Measurements from ENCODE around the gene RIMKLA.

Gene RIMKLA

DNA sequence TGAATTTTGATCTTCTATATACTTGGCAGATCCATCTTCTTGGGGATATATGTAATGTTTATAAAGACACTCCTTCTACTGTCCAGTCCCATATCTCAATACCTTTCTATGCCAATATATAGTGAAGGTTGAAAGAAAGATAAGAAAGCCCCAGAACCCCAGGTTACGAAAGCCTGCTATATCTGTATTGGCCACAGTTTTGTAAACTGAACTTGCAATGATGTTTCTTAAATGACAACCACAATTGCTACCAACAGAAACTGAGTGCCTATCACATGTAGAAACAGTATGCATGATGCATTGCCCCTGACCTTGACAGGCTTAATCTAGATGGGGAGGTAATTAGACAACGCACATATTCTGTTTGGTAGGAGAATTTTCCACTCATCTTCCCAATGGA is 7.8 kb upstream of the RIMKLA start:
- DNase-seq (ENCODE audit: low spot score) = no peak

DNA sequence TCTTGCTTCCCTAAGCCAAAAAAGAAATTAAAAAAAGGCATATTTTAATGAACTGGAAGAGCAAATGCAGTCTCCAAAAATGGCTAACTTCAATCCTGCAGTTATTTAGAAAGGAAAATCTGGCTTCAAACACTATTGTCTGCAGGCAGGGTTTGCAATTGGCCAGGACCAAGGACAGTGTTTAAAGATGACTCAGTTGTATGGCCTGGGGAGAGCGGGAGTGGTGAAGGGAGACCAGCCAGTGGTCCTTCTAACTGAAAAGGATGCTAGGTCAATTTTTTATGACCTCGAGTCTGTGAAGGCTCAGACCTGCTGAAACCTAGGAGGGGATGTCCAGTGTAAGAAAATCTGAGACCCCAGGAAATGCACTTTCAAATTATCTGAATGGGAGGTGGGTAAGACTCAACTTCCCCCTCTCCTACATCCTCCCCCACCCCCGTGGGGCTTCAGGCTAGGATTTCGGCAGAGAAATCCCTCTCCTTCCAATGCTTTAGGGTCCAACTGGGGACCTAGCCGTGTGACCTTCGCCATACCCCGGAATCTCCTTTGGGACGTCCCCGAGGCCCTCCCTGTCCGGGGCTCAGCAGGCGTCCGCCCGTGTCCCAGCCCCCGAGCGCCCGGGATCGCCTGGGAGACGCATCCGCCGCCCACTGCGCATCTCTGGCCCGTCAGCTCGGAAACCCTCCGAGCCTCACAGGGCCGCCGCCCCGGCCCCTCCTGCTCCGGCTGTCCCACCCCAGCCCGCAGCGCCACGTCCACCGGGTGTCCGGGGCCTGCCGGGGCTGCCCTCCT is 602 bp upstream of the RIMKLA start:
- DNase-seq (ENCODE audit: low spot score) = no peak

DNA sequence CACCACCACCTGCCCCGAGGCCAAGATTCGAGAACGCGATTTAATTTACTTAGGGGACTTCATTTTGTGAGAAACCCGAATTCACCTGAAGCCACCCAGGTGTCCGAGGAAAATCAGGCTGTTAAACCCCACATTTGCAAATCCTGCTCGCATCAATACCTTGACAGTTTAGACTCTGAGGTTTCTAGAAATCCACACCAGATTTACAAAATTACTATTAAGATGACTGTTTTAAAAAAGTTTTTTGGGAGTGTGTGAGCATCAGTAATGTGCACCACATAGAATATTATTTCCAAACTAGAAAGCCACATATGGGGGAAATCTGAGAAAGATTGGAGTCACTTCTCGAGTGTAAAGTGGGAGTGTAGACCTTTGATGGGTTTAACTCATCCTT is 685 bp downstream of the RIMKLA start:
- DNase-seq (ENCODE audit: low spot score) = no peak

DNA sequence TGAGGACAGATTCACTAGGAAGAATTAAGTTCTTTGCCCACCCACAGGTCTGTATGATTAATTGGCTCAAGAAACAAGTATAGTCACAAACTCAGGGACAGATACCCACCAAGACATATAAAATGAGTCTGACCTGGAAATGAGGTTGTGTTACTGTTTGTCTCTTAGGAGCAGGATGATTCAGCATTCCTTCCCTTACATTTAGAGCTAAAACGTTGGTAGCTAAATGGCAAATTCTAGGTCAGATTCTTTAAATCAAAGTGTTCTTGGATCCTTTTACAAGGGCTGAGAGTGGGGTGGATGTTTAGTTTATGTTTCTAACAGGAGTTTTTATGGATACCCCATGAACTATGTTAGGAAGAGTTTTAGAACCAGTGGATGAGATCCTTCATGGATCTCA is 4.7 kb downstream of the RIMKLA start:
- DNase-seq (ENCODE audit: low spot score) = no peak

DNA sequence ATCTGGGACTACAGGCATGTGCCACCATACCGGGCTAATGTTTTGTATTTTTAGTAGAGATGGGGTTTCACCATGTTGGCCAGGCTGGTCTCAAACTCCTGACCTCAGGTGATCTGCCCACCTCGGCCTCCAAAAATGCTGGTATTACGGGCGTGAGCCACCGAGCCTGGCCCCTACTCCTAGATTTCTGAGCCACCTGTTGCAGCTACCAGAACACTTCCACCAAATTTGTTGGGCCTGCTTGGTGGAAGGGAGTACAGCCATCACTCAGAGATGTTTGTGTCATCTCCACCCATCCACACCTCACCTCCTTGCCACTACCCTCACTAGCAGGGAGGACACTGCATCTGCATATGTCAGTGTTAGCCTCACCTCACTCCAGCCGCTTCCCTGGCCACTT is 5.5 kb downstream of the RIMKLA start:
- no peak for DNase-seq (ENCODE audit: low spot score)

DNA sequence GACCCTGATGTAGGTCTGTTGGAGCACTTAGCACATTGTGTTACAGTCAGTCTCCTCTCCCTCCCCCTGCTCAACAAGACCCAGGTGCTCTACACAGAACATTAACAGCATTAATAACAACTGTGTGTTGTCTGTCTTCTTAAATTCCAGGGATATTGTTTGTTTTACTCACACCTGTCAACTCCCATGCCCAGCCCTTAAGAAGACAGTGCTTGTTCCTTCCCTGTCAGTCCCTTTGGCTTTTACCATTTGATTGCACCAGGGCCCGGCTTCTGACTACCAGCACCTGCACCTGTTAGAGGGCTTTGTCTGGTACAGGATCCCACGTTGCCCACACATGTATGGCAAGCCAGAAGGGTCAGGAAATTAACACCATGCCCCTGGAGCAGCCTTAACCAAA is 11.7 kb downstream of the RIMKLA start:
- DNase-seq (ENCODE audit: low spot score) = no peak

DNA sequence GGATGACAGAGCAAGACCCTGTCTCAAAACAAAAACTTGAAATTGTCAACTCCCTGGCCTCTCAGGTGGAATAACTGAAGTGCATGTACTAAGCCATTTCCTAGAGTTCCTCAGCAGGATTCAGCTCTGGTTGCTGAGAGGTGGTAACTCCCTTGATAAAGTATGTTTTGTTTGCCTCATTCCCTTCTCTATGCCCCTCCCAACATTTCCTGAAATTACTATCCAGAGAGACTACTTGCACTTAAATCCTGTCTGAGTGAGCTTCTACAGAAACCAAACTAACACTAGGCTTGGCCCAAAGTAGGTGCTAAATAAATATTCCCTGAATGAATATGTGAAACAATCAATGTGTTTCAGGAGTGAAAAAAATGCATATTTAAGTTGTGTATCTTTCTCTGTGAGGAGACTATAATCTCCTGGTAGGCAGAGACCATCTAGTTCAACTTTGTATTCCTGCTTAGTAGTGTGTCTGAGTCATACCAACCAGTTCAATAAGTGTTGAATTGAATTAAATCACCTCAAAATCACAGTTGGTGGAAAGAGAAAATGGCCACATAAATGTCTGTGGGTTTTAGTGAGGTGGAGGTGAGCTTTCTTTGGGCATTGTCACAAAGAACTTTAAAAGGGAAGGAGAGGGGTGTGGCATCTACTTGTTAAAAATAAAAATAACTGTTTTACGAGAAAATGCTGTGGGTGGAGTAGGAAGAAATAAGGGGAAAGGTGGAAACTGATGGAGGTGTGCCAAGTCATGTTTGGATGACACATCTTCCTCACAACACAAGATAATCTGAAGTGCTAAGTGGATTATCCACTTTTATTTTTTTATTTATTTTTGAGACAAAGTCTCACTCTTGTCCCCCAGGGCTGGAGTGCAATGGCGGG is 12.6 kb downstream of the RIMKLA start:
- no peak for DNase-seq (ENCODE audit: low spot score)

DNA sequence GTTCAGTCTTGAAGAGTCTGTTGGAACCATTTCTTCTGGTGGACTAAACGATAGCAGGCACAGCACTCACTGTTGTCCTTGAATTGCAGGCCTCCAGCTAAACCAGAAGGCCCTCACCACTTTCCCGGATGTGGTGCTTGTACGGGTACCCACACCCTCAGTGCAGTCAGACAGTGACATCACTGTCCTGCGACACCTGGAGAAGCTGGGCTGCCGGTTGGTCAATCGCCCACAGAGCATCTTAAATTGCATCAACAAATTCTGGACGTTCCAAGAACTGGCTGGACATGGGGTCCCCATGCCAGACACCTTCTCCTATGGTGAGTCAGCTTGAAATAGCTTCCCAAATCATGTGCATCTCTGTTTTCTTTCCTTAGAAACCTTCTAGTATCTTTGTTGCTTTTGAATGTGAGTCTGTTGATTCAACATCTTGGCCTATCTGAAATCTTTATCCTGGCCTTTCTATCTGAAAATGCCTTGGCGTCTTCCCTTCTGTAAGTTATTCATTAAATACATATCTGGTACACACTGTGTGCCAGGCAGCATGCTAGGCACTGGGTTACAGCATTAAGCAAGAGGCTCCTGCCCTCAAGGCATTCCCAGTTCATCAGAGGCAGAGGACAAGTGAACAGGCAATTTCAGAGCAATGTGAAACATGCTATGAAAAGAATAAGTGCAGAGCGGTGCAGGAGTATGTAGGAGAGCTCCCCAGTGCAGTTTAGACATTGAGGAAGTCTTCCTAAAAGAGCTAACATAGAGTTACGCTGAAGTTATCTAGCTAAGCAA is 18.9 kb downstream of the RIMKLA start:
- DNase-seq (ENCODE audit: low spot score) = no peak

DNA sequence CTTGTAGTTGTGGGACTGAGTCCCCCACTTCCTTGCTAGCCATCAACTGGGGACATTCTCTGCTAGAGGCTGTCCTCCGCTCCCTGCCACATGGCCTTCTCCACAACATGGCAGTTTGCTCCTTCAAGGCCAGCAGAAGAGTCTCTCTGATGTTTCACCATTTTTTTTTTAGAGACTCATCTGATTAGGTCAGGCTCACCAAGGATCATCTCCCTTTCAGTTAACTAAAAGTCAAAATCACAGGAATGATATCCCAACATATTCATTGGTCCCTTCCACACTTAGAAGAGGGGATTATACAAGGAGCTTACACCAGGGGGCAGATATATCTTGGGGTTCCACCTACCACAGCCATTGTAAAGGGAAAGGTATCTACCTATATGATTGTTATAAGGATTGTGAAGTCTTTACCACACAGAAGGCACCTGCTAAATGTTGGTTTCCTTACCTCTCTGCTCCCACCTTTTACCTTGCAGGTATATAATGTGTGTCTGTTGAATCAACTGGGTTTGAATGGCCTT is 23.3 kb downstream of the RIMKLA start:
- DNase-seq (ENCODE audit: low spot score) = no peak

DNA sequence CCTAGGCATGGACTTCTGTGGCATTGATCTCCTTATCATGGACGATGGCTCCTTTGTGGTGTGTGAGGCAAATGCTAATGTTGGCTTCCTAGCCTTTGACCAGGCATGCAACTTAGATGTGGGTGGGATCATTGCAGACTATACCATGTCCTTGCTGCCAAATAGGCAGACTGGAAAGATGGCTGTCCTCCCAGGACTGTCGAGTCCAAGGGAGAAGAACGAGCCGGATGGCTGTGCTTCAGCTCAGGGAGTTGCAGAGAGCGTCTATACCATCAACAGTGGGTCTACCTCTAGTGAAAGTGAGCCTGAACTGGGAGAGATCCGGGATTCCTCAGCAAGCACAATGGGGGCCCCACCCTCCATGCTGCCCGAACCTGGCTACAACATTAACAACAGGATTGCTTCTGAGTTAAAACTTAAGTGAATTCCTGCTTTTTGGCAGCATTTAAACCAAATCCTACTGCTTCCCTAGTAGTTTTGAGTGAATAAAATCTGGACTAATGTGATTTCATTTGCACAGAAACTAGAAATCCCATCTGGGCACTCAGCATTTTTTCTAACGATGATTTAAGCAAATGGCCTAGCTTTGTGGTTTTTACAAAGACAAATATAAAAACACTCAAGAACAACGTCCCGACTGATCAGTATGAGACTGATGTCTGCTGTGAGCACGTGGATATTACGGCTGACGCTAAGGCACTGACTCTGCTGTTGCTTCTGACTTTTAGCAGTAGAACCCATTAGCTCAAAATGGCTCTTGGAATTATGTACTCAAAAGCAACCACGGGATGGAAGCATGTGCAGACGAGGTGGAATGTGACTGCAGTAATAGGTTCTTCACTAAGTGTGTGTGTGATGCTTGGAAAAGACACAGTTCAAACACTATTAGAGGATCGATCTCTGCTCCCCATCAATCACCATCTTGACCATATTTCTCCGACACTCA is 34.2 kb downstream of the RIMKLA start:
- DNase-seq (ENCODE audit: low spot score) = no peak

DNA sequence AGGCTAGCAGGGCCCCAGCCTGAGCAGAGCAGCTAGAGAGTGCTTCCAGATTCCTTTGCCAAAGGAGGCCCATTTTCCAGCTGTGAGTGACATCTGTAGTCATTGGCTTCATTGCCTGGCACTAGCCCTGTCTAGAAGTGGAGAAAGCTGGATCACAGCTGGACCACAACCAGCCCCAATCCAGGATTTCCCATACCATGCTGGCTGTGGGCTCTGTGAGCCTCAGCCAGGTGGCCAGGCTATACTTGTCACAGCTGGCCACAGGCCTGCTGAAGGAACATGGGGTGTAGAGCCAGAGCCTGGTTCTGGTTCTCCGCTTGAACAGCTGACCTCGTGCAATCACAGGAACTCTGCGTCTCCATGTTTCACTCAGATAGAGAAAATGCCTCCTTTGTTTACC is 36.6 kb downstream of the RIMKLA start:
- DNase-seq (ENCODE audit: low spot score) = no peak

DNA sequence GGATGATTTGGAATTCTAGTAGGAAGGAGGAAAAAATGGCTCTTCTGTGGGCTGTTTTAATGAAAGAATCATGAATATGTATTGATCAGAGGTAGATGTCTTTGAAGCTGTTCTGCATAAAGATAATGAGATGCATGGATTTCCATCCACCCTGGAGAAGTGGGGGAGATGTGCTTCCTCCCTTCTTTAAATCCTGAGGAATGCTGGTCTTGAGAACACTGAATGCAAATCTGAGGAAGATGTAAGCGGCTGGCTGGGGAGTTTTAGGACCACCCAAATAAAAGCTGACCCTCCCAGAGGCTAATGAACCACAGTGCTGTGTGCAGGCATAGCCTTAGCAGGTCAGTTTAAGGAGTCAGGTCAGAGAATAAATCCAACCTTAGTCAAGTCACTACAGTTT is 37.9 kb downstream of the RIMKLA start:
- DNase-seq (ENCODE audit: low spot score) = no peak

DNA sequence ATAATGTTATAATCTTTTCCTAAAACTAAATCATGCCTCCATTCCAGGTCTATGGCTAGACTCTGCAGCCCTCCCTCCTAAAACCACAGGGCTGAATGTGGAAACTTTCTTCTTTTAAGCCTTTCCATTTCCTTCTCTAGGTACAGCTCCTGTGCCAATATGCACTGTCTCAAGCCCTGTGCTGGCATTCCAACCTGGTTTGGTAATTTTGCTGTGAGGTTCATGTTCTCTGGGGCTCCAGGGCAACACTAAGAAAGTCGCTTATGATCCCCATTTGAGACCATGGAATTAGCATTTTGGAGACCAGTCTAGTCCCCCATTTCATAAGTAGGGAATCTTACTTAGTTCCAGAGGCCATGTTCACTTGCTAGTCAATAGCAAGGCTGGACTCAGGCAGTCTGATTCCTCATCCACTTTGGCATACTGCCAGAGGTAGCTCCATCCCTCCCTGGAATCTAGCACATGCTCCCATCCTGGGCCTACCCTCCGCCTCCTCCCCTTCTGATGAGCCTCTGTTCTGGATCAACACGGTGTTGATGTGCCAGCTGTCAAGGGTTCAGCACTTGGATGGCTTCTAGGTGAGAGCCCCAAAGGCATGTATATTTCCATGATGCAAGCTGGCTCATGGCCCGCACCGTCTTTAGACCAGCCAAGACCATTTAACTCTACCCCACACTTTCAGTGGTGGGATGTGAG is 38.7 kb downstream of the RIMKLA start:
- DNase-seq (ENCODE audit: low spot score) = peak; percentile 48

DNA sequence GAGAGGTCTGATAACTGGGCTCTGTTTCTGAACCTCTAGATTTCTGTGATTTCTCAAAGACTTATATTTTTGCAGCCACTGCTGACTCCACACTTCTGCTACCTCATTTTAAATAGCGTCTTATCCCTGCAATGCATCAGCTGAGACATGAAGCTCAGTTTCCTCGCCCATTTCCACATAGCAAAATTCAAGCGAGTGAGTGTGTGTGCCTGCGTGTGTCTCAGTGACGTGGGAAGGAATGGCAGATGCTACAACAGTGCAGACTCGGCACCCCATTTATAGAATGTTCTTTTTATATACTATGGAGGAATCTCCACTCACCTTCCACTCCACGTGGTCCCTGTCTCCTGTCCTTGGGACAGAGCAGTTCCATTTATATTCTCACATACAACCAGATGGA is 39.5 kb downstream of the RIMKLA start:
- no peak for DNase-seq (ENCODE audit: low spot score)

DNA sequence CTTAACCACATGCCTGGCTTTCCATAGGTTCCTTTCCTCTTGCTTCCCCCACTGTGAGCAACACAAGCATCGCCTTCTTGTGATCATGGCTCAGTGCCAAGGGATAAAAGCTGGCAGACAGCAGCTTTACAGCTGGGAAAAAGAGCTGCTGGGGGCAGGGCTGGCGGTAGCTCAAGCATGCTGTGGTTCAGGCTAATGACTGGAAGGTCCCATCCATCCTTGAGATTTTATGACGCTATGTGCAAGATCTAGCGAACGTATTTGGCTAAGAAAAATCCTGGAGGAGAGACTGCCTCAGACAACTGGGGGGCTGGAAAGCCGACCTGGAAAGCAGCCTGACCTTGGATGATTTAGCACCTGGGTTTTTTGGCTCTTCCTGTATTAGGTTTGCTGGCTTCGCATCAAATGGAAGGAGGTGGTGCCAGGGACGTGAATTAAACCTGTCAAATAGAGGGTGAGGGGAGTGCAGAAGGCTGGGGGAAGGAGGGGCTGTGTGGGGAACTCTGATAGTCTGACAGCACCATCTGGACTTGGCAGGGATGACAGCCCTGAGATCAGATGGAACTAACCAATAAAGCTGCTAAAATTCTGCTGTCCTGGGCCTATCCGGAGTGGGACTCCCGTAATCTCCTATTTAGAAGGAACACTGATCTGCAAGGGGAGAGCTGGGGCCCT is 40.5 kb downstream of the RIMKLA start:
- DNase-seq (ENCODE audit: low spot score) = peak; percentile 84

DNA sequence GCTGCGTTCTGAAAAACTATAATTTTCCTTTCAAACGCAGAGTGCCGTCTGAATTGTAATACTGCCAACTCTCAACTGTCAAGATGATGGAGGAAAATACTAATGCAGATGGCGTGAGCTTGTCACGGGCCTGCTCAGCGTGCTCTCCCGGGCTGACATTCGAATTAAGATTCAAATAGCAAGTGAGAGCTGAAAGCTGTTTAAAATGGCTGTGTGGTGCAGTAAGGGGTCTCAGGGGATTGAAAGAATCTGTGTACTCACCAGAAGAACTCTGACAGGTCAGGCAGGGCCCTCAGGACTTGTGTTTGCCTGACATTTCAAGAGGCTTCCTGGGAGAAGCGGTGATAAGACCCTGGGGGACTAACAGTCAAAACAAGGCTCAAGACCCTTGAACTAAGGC is 42.1 kb downstream of the RIMKLA start:
- DNase-seq (ENCODE audit: low spot score) = no peak

DNA sequence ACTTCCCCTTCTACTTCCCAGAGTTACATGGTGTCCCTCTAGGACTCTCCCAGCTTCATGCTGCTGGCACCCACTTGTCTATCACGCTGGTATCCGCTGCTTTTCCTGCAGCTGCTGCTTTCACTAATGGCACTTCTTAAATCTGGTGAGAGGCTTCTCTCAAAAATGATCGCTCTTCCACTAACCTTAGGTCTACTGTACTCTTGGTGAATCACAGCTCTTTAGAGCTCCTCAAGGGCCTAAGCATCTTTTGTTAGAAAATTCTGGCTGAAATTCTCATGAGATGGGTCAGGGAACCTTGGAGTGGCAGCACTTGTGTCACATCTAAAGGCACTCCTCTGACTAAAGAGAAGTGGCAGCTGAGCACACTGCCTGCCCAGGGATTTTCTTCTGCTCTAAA is 43.1 kb downstream of the RIMKLA start:
- DNase-seq (ENCODE audit: low spot score) = no peak

DNA sequence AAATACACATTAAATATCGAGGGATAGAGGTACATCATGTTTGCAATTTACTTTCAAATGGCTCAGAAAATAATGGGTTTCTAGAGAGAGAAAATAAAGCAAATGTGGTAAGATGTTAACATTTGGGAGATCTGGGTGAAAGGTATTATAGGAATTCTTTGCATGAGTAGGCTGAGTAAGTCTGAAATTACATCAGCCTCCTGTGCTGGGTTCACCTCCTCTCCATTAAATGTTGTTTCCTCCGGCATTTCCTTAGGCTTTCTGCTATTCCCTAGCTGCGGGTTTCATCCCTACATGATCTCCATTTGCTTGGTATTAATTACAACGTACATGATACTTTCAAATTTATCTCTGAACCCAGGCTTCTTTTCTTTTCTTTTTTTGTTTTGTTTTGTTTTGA is 43.6 kb downstream of the RIMKLA start:
- DNase-seq (ENCODE audit: low spot score) = no peak

DNA sequence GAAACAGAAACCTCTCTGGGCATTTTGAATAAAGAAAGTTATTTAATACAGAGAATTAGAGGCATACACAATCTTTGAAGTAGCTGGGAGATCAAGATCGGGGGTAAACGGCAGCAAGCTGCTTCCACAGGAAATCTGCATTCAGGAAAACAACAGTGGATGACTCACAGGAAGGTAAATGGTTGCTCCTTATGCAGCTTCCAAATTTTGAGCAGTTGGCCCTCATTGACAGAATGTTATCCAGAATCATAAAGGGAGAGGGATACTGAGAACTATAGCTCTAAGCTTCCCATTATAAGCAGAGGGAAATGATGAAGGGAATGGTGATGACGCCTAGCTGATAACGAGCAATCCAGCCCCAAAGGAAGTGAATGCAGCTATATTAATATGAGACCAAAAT is 46.6 kb downstream of the RIMKLA start:
- DNase-seq (ENCODE audit: low spot score) = no peak

DNA sequence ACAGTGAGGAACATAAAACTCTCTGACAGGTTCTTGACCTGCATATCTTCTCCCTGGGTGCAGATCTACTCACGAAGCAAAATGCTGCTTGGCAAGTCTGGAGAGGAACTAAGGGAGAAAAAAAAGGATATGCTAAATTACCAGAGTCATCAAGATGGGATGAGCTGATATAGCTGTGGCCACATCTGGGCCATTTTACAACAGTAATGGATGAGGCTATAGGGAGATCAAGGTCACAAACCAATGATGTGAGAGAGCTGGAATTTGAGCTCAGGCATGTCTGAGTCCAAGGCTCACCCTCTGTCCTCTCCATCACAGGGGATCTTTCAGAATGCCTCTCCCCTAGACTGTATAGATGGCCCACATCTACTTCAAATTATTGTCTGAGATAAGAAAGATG is 49.0 kb downstream of the RIMKLA start:
- DNase-seq (ENCODE audit: low spot score) = no peak

Data from D341Med (cell line).